Measurements from ENCODE around the gene CCDC40. TPM values are rescaled to one million over a fixed set of nuclear protein-coding genes. Genes with fewer than 3 reads are reported as not detected.

The CCDC40 gene
- total RNA-seq, 1 experiment from 2014 or later, result 16.3 TPM

DNA sequence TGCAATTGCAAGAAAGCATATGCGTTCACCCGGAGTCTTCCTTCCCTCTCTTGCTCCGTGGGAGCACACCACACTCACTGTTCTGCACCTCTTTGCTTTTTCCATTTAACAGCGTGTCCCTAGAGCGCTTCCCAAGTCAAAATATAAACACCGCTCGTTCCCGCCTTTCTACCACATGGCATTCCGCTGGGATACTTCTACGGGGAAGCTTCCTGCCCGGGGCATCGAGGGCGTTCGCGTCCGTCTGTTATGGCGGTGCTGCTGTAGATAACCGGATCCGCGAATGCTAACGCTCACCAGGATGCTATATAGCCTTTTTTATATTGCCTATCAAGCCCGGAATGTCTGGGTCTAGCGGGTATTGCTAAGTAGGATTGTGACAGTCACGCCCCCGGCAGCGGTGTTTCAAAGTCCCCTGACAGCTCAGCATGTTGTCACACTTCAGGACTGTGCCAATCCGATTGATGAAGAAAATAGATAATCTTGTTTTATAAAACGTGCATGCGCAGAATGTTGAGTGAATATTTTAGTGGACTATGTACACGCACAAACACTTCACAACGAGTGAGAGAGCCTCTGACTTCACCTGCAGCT is 31.0 kb downstream of the CCDC40 start:
- DNase-seq (ENCODE audit: low spot score), result no peak
- no peak for ATAC-seq
- TF ChIP-seq RELA (CRISPR knock-in tag; IDR thresholded peaks at IDR 0.05; ENCODE audit: borderline replicate concordance), result no peak
- no peak for TF ChIP-seq PRRX2 (CRISPR knock-in tag; IDR thresholded peaks at IDR 0.05)
- TF ChIP-seq, protein P1, sequence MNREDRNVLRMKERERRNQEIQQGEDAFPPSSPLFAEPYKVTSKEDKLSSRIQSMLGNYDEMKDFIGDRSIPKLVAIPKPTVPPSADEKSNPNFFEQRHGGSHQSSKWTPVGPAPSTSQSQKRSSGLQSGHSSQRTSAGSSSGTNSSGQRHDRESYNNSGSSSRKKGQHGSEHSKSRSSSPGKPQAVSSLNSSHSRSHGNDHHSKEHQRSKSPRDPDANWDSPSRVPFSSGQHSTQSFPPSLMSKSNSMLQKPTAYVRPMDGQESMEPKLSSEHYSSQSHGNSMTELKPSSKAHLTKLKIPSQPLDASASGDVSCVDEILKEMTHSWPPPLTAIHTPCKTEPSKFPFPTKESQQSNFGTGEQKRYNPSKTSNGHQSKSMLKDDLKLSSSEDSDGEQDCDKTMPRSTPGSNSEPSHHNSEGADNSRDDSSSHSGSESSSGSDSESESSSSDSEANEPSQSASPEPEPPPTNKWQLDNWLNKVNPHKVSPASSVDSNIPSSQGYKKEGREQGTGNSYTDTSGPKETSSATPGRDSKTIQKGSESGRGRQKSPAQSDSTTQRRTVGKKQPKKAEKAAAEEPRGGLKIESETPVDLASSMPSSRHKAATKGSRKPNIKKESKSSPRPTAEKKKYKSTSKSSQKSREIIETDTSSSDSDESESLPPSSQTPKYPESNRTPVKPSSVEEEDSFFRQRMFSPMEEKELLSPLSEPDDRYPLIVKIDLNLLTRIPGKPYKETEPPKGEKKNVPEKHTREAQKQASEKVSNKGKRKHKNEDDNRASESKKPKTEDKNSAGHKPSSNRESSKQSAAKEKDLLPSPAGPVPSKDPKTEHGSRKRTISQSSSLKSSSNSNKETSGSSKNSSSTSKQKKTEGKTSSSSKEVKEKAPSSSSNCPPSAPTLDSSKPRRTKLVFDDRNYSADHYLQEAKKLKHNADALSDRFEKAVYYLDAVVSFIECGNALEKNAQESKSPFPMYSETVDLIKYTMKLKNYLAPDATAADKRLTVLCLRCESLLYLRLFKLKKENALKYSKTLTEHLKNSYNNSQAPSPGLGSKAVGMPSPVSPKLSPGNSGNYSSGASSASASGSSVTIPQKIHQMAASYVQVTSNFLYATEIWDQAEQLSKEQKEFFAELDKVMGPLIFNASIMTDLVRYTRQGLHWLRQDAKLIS (CRISPR knock-in tag; IDR thresholded peaks at IDR 0.05; ENCODE audit: borderline replicate concordance), result no peak
- no peak for TF ChIP-seq ZBTB21 (CRISPR knock-in tag; IDR thresholded peaks at IDR 0.05; ENCODE audit: borderline replicate concordance)
- POLR2A ChIA-PET, result no interaction called here
- H3K9me3 Mint-ChIP-seq, result no peaks in the 10 kb centered on the region
- no peaks in the 10 kb centered on the region for H3K27me3 Mint-ChIP-seq (ENCODE audit: low read depth)
- no peaks in the 10 kb centered on the region for H3K36me3 Mint-ChIP-seq
- peaks cover 23% of the 10 kb centered on the region for H3K4me1 Mint-ChIP-seq
- CTCF ChIA-PET, result interaction anchor here (1.3 to 2.6 kb wide), 2 partner anchors 34 to 57 kb away, joined by 3 to 10 read pairs; partner anchors contain the start of gene GAA
- H3K27ac Mint-ChIP-seq, result no peak overlapping the region
- no peak overlapping the region for H3K4me3 Mint-ChIP-seq

DNA sequence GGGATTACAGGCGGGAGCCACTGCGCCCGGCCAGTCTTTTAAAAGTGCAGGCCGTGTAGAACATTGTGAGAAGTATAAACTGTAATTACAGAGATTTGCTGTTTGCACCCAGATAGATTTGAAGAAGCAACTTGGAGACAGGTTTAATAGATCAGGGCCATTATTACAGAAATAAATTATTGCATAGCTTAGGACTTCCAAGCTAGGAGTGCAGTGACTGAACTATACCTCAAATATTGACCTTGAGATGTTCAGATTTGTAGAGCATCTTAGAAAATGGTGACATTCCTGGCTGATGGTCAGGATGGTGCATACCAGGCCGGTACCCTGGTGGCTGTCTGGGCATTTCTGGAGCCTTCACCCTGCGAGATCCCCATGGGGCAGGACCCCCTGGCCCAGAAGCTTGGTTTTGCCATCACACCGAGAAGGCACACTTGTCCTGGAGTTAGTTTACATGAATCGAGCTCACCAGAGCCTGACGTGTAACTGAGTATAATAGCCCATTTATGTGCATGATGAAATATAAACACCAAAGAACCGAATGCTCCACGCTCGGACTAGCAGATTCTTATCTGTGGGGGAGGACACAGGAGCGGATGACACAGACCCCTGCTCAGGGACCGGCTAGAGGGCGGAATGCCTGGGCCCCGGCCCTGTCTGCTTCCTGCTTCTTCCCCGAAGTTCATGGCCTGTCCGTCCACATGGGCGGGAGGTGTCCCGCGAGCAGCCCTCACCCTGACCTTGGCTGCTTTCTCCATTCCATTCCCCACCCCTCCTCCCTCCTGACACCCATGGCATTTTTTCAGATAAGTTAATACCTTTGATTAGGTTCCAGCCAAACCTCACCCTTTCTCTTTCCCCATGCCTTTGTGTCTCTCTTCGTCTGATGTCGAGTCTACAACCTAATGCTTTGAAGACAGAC is 32.1 kb downstream of the CCDC40 start:
- CTCF ChIA-PET, result interaction anchor here (1.3 kb wide), 1 partner anchor 33 kb away, joined by 3 read pairs; the partner anchor contains the start of gene GAA
- 0 out of 2 replicates have a peak overlapping the region, but pooled peaks have one; percentile 9 for H3K27ac Mint-ChIP-seq

DNA sequence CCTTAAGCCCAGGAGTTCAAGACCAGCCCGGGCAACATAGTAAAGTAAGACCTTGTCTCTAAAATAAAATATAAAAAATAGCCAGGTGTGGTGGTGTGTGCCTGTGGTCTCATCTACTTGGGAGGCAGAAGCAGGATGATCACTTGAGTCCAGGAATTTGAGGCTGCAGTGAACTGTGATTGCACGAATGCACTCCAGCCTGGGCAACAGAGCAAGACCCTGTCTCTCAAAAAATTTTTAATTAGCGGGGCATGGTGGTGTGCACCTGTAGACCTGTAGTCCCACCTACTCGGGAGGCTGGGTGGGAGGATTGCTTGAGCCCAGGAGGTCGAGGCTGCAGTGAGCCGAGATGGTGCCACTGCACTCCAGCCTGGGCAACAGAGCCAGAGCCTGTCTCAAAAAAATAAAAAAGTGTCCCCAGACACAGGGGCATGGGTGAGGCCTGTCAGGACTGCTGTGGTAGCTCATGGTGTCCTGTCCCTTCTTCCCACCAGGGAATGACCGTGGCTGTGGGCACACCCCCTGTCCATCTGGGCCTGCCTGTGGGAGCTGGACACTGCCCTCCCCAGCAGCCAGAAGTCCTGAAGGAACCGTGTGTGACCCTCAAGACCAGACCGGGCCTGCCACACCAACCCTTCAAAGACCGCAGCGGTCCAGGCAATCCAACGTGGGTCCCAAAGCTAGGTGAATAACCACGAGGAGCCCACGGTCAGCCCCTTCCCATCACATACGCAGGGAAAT is 34.1 kb downstream of the CCDC40 start:
- Mint-ChIP-seq H3K4me1 (peaks cover 15% of the 10 kb centered on the region), H3K27me3 (ENCODE audit: low read depth) (no peaks in the 10 kb centered on the region), H3K4me3 (no peak overlapping the region), H3K36me3 (no peaks in the 10 kb centered on the region), H3K9me3 (no peaks in the 10 kb centered on the region), H3K27ac (no peak overlapping the region)
- ATAC-seq (no peak), DNase-seq (ENCODE audit: low spot score) (no peak)
- POLR2A ChIA-PET, result no interaction called here
- CTCF ChIA-PET, result interaction anchor here (1.6 kb wide), 1 partner anchor 31 kb away, joined by 3 read pairs; the partner anchor contains the start of gene GAA
- TF ChIP-seq GRHL2 (CRISPR knock-in tag; IDR thresholded peaks at IDR 0.05; ENCODE audit: insufficient replicate concordance, severe bottlenecking) (no peak), GTF2I (CRISPR knock-in tag; conservative IDR thresholded peaks at IDR 0.05) (no peak), RELA (CRISPR knock-in tag; IDR thresholded peaks at IDR 0.05; ENCODE audit: borderline replicate concordance) (no peak), ATF1 (CRISPR knock-in tag; IDR thresholded peaks at IDR 0.05) (no peak), ZNF121 (CRISPR knock-in tag; IDR thresholded peaks at IDR 0.05) (no peak), SMAD4 (CRISPR knock-in tag; IDR thresholded peaks at IDR 0.05) (no peak), SOX15 (CRISPR knock-in tag; IDR thresholded peaks at IDR 0.05) (no peak), TP53 (CRISPR knock-in tag; IDR thresholded peaks at IDR 0.05) (no peak), KAT7 (CRISPR knock-in tag; IDR thresholded peaks at IDR 0.05; ENCODE audit: borderline replicate concordance) (no peak)
- TF ChIP-seq, protein P2, sequence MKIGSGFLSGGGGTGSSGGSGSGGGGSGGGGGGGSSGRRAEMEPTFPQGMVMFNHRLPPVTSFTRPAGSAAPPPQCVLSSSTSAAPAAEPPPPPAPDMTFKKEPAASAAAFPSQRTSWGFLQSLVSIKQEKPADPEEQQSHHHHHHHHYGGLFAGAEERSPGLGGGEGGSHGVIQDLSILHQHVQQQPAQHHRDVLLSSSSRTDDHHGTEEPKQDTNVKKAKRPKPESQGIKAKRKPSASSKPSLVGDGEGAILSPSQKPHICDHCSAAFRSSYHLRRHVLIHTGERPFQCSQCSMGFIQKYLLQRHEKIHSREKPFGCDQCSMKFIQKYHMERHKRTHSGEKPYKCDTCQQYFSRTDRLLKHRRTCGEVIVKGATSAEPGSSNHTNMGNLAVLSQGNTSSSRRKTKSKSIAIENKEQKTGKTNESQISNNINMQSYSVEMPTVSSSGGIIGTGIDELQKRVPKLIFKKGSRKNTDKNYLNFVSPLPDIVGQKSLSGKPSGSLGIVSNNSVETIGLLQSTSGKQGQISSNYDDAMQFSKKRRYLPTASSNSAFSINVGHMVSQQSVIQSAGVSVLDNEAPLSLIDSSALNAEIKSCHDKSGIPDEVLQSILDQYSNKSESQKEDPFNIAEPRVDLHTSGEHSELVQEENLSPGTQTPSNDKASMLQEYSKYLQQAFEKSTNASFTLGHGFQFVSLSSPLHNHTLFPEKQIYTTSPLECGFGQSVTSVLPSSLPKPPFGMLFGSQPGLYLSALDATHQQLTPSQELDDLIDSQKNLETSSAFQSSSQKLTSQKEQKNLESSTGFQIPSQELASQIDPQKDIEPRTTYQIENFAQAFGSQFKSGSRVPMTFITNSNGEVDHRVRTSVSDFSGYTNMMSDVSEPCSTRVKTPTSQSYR (CRISPR knock-in tag; IDR thresholded peaks at IDR 0.05), result no peak
- TF ChIP-seq, protein P3, sequence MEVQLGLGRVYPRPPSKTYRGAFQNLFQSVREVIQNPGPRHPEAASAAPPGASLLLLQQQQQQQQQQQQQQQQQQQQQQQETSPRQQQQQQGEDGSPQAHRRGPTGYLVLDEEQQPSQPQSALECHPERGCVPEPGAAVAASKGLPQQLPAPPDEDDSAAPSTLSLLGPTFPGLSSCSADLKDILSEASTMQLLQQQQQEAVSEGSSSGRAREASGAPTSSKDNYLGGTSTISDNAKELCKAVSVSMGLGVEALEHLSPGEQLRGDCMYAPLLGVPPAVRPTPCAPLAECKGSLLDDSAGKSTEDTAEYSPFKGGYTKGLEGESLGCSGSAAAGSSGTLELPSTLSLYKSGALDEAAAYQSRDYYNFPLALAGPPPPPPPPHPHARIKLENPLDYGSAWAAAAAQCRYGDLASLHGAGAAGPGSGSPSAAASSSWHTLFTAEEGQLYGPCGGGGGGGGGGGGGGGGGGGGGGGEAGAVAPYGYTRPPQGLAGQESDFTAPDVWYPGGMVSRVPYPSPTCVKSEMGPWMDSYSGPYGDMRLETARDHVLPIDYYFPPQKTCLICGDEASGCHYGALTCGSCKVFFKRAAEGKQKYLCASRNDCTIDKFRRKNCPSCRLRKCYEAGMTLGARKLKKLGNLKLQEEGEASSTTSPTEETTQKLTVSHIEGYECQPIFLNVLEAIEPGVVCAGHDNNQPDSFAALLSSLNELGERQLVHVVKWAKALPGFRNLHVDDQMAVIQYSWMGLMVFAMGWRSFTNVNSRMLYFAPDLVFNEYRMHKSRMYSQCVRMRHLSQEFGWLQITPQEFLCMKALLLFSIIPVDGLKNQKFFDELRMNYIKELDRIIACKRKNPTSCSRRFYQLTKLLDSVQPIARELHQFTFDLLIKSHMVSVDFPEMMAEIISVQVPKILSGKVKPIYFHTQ (CRISPR knock-in tag; IDR thresholded peaks at IDR 0.05), result no peak
- TF ChIP-seq, protein P4, sequence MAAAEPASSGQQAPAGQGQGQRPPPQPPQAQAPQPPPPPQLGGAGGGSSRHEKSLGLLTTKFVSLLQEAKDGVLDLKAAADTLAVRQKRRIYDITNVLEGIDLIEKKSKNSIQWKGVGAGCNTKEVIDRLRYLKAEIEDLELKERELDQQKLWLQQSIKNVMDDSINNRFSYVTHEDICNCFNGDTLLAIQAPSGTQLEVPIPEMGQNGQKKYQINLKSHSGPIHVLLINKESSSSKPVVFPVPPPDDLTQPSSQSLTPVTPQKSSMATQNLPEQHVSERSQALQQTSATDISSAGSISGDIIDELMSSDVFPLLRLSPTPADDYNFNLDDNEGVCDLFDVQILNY (CRISPR knock-in tag; IDR thresholded peaks at IDR 0.05), result no peak
- TF ChIP-seq, protein P5, sequence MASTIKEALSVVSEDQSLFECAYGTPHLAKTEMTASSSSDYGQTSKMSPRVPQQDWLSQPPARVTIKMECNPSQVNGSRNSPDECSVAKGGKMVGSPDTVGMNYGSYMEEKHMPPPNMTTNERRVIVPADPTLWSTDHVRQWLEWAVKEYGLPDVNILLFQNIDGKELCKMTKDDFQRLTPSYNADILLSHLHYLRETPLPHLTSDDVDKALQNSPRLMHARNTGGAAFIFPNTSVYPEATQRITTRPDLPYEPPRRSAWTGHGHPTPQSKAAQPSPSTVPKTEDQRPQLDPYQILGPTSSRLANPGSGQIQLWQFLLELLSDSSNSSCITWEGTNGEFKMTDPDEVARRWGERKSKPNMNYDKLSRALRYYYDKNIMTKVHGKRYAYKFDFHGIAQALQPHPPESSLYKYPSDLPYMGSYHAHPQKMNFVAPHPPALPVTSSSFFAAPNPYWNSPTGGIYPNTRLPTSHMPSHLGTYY (CRISPR knock-in tag; IDR thresholded peaks at IDR 0.05), result no peak

More for the DNA sequence above, 32.1 kb downstream of the CCDC40 start:
- Mint-ChIP-seq H3K4me3 (no peak overlapping the region), H3K27me3 (ENCODE audit: low read depth) (no peaks in the 10 kb centered on the region), H3K9me3 (no peaks in the 10 kb centered on the region), H3K36me3 (no peaks in the 10 kb centered on the region), H3K4me1 (peaks cover 23% of the 10 kb centered on the region)
- POLR2A ChIA-PET, result no interaction called here
- no peak for DNase-seq (ENCODE audit: low spot score)
- ATAC-seq, result no peak
- TF ChIP-seq GABPB1 (CRISPR knock-in tag; IDR thresholded peaks at IDR 0.05) (peak; percentile 95), SMAD4 (CRISPR knock-in tag; IDR thresholded peaks at IDR 0.05) (no peak)

Measured in WTC11 (cell line).